Hindlimb muscle (tissue), 1 donor: ENCODE data around the gene PPP1R13B. TPM values are rescaled to one million over a fixed set of nuclear protein-coding genes. Genes with fewer than 3 reads are reported as not detected.
"Not testable (repeated sequence)": the region's sequence is repeated elsewhere in the genome, so short reads cannot be mapped to it uniquely, and the experiment has no call there.

Experiments used
- DNase-seq: peaks from one replicate; pipeline ENCODE4 v3.0.0-alpha.2; 2013
- polyA plus RNA-seq: library from polyadenylated mRNA; unstranded; fragments of 120-200 nt; gene quantifications from one replicate; pipeline ENCODE4 v1.2.1, GENCODE V29; 2013; ENCODE audit not compliant: insufficient read length

The PPP1R13B gene
- polyA plus RNA-seq, 1 donor = 13.6 TPM

DNA sequence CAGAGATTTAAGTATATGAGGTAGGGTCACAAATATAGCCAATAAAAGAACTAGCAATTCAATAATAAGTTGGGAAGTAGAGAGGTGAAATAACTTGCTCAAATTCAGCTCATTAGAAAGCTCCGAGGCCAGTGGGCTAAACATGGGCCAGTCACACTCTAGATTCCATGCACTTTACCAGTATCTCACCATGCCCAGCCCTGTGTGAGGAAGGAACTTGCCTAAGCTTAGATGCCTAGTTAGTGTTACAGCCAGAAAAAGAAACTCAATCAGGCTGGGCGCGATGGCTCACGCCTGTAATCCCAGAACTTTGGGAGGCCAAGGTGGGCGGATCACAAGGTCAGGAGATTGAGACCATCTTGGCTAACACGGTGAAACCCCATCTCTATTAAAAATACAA is 71.1 kb downstream of the PPP1R13B start:
- not testable (repeated sequence) for DNase-seq

GRCh38 chr14:103775506-103775905 is 71.9 kb downstream of the PPP1R13B start:
- no peak for DNase-seq

- no peak for DNase-seq
Measured at GRCh38 chr14:103773521-103773920, 73.9 kb downstream of the PPP1R13B start.

- DNase-seq = no peak
Measured at GRCh38 chr14:103772078-103772712, 75.2 kb downstream of the PPP1R13B start.

- no peak for DNase-seq
Measured at GRCh38 chr14:103770902-103771301, 76.5 kb downstream of the PPP1R13B start.

DNA sequence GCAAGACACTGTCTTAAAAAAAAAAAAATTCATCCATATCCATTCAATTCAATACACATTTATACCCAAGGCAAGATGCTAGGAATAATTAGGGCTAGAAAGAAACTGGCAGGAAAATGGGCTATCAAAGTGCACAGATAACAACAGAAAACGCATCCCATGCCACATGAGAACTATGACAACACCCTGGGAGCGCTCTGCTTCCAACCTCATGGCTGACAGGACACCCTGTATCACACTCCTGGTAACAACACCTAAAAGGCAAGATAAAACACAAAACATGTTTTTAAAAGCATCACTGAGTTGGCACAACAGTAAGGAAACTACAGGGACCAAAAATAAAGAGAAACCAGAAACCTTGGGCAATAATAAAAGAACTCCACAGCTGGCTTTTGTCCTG is 76.9 kb downstream of the PPP1R13B start:
- no peak for DNase-seq

- no peak for DNase-seq
Measured at GRCh38 chr14:103767336-103767894, 80.0 kb downstream of the PPP1R13B start.

DNA sequence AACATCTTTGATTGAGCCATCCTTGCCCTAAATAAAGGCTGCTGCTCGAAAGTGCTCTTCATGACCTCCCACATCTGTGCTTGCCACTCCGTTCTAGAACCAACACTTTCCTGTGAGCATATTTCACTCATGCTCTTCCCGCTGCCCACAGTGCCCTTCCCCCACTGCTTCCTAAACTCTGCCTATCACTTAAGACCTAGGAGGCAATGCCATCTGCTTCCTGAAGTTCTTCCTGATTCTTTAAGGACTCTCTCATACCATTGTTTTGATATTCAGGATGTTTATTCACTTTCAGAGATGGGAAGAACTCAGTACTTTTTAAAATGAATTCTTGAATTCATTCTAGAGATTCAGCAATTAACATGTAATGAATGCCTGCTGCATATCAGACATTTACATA is 81.8 kb downstream of the PPP1R13B start:
- DNase-seq = no peak

GRCh38 chr14:103763730-103764488 is 83.5 kb downstream of the PPP1R13B start:
- DNase-seq = no peak

- DNase-seq = no peak
Measured at GRCh38 chr14:103762541-103762940, 84.8 kb downstream of the PPP1R13B start.

DNA sequence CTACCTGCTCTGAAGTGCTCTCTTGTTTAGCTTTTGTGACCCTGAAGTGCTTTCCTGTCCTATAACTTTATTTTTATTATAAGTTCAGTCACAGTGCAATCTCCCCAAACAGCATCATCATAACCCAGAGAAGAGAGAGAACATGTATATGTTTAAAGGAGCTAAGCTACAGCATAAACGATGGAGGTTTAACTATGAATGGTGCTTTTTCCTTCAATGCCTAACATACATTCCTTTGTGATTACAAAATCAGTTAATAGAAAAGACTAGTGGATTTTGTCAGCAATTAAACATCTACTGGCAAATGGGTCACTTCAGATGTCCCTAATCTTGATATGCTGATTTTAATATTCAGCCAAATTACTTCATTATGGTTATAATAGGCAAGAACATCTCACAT is 85.3 kb downstream of the PPP1R13B start:
- no peak for DNase-seq

GRCh38 chr14:103758059-103758776 is 89.2 kb downstream of the PPP1R13B start:
- DNase-seq = no peak

DNA sequence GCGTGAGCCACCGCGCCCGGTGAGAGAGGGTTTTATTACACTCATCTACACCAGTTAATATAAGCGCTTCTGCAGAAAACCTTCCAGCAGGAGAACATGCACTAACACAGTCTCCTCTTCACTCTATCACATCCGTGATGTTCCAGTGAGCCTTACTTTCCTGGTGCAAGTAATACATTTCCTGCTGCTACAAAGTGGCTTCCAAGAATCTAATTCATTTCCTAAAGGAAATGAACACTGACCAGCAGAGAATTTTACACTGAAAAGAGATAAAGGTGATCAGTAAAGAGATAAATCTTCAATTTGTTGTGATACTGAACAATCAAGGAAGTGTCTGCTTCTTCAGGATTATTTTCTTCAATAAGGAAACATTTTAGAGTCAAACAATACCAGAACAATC is 92.3 kb downstream of the PPP1R13B start:
- DNase-seq = no peak

DNA sequence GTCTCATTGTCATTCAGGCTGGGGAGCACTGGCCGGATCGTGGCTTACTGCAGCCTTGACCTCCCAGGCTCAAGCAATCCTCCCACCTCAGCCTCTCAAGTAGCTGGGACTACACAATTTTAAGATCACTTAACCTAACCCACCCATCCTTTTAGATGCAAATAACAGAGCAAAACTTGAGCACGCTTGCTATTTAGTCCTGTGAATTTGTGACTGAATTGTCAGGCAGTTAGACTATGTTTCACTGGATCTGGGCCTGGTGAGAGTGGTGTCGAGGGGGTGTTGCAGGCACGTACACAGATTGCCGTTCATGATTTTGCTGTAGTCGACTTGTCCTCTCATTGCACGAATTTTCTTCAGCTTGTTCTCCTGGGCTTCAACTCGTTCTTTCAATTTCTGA is 93.6 kb downstream of the PPP1R13B start:
- DNase-seq = no peak

DNA sequence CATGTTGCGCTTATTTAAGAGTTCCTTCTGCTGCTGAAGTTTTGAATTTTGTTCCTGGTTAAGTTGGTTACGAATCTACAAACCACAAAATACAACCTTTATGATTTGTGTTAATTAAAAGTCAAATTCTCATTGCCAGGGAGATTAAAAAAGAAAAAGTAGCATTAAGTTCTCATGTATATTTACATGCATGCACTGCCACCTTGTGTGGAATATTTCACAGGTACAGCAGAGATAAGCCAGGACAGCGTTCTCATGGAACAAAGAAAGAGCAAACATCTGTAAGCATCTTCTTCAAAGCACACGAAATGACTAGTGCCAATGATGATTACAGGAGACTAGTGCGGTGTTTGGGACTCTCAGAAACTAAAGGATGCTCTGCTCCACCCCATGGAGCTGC is 97.5 kb downstream of the PPP1R13B start:
- DNase-seq = no peak

DNA sequence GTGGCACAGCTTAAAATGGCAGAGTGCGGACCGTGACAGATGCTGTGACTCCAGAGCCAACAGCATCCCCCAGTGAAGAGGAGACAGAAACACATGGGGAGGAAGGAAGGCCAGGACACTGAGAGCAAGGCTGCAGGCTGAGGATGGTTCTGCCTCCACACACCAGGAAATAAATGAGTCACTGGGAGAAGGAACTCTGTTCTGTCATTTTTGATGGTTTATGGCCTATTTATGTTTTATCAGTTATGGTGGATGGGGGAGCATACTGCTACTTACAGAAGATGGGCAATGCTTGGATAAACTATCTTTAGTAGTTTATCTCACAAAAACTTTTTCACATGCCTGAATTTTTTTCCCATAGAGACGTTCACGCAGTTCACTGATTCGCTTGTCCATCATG is 97.9 kb downstream of the PPP1R13B start:
- DNase-seq = no peak

- no peak for DNase-seq
Measured at GRCh38 chr14:103748534-103748857, 98.9 kb downstream of the PPP1R13B start.

GRCh38 chr14:103746701-103747100 is 100.7 kb downstream of the PPP1R13B start:
- no peak for DNase-seq

DNA sequence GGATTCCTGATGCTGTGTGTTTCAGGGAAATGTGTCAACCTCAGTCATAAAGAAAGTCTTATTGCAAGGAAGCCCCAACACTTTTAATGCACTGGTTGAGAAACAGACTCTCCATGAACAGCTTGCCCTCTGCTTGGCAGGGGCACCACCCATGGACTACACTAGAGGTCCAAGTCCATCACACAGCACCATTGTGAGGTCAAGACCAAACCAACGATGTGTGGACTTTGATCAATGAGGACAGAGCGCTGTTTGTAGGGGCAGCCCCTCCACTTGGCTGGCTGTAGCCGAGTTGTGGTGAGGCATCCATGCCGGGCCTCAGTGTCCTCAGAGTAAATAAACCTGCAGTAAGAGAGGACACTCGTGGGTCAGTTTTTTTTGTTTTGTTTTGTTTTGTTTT is 102.0 kb downstream of the PPP1R13B start:
- DNase-seq = no peak

DNA sequence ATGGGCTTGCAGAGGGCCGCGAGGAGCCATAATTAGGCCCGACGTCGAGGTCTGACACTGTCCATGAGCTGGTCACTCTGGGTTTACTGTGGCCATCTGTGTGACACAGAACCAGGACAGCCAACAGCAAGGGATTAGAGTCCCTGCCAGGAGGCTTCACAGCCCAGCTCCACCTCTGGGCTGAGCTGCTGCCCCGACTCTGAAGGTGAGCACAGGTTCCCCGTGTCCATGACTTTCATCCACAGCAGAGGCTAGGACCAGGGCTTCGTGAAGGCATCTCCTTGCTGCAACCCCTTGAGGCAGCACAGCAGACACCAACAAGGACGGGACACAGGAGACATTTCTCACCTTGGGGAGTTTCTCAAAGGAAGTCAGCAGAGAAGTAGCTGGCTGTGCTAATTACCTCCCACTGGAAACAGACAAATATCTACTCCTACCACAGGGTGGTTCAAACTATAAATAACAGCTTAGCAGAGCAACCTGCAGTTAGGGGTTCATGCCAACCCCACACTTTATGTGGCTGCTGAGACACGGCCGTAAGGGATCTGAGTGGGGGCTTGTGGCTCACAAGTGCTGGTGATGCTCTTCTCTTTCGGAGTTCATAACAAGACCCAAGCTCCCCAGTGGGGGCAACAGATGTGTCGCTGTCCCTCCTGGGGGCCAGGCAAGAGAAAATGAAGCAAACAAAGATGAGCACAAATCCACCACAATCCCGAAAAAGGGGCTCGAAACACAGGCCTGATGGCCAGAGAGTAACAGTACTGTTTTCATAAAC is 102.6 kb downstream of the PPP1R13B start:
- no peak for DNase-seq

DNA sequence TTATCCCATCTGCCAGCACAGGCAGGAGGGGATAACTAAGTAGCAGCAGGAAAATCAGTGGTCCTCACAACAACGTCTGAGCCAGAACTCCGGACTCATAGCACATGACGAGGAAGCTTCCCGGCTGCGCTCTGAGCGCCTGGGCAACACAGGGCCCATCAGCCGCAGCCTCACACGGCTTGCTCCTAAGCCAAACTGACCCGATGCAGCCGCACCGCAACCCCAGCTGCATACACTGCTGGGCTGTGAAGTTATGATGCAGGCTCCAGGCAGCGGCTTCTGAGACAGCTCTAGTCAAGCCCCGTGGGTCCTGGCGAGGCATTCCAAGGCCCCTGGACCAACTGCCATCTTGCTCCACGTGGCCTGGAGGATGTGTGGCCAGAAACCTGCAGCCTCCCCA is 103.7 kb downstream of the PPP1R13B start:
- no peak for DNase-seq

GRCh38 chr14:103742499-103743255 is 104.7 kb downstream of the PPP1R13B start:
- no peak for DNase-seq
